Brain microvascular endothelial cell (primary cell): ENCODE measurements around the gene PC.

Experiments used
- DNase-seq: peaks from one replicate; pipeline ENCODE4 v3.0.0-alpha.2; 2020
- H3K27ac ChIP-seq: fragments of 250-450 bp; sonication (Bioruptor Pico); 2 replicates; pipeline ENCODE4 v1.5.1; 2020; ENCODE audit warnings: mild to moderate bottlenecking, moderate library complexity
- H3K27me3 ChIP-seq: fragments of 250-450 bp; sonication (Bioruptor Pico); replicated peaks from 2 replicates; pipeline ENCODE4 v1.5.1; 2020; ENCODE audit warnings: mild to moderate bottlenecking
- H3K36me3 ChIP-seq: fragments of 250-450 bp; sonication (Bioruptor Pico); replicated peaks from 2 replicates; pipeline ENCODE4 v1.5.1; 2020; ENCODE audit warnings: mild to moderate bottlenecking
- H3K4me3 ChIP-seq: 2 replicates; pipeline ENCODE4 v1.5.1; 2011; ENCODE audit warnings: low read depth, mild to moderate bottlenecking, control low read depth, low read length, moderate library complexity
- CTCF ChIP-seq: IDR thresholded peaks from 2 replicates; pipeline ENCODE4 v1.5.1; 2011; ENCODE audit warnings: low read depth, mild to moderate bottlenecking, moderate library complexity, low read length, control low read depth, inconsistent platforms; ENCODE audit errors: missing control alignments
- in situ Hi-C: cut with HindIII; loops from 2 replicates; pipeline ENCODE4 v1.10.0; 2017; ENCODE audit warnings: low sequenced_read_pairs, low pct_ligation_motif_present

The PC gene

GRCh38 chr11:66859686-66860448 is 98.3 kb downstream of the PC start:
- TF ChIP-seq CTCF, result no peak
- DNase-seq, result no peak
- in situ Hi-C loops, result no loop called here
- Histone ChIP-seq H3K36me3 (peaks cover 18% of the 10 kb centered on the region), H3K27me3 (no peaks in the 10 kb centered on the region), H3K4me3 (no peak overlapping the region), H3K27ac (no peak overlapping the region)

- Histone ChIP-seq H3K27ac (no peak overlapping the region), H3K27me3 (no peaks in the 10 kb centered on the region), H3K36me3 (peaks cover 18% of the 10 kb centered on the region), H3K4me3 (no peak overlapping the region)
- in situ Hi-C loops, result no loop called here
- TF ChIP-seq CTCF, result no peak
- DNase-seq, result no peak
Measured at GRCh38 chr11:66858939-66859685, 99.1 kb downstream of the PC start.

- peak overlapping the region; percentile 72 for H3K4me3 ChIP-seq
- H3K36me3 ChIP-seq, result peaks cover 16% of the 10 kb centered on the region
- in situ Hi-C loops, result no loop called here
- H3K27me3 ChIP-seq, result no peaks in the 10 kb centered on the region
- no peak for DNase-seq
- no peak for TF ChIP-seq CTCF
- no peak overlapping the region for H3K27ac ChIP-seq
Measured at GRCh38 chr11:66858186-66858938, 99.8 kb downstream of the PC start.

- Histone ChIP-seq H3K36me3 (peaks cover 16% of the 10 kb centered on the region), H3K27me3 (no peaks in the 10 kb centered on the region), H3K27ac (no peak overlapping the region), H3K4me3 (peak overlapping the region; percentile 72)
- in situ Hi-C loops, result no loop called here
- no peak for DNase-seq
- TF ChIP-seq CTCF, result no peak
Measured at GRCh38 chr11:66857927-66858185, 100.3 kb downstream of the PC start.

- Histone ChIP-seq H3K27me3 (no peaks in the 10 kb centered on the region), H3K36me3 (peaks cover 16% of the 10 kb centered on the region), H3K27ac (peak overlapping the region; percentile 17), H3K4me3 (peak overlapping the region; percentile 72)
- no peak for TF ChIP-seq CTCF
- no peak for DNase-seq
- in situ Hi-C loops, result no loop called here
Measured at GRCh38 chr11:66857234-66857926, 100.8 kb downstream of the PC start.
